Activated CD4-positive, alpha-beta T cell treated with anti-CD3 and anti-CD28 coated beads for 1 hour (primary cell): ENCODE results near the gene ZNF148.

Experiments
- DNase-seq: peaks from one replicate; pipeline ENCODE4 v3.0.0-alpha.2; 2020

ZNF148 gene

GRCh38 chr3:125213364-125213755 lies 161.8 kb downstream of the ZNF148 start:
- no peak for DNase-seq

- no peak for DNase-seq
These were observed 162.4 kb downstream of the ZNF148 start, which contains the start of gene SLC12A8 for GRCh38 chr3:125212509-125213363. SLC12A8 (minus strand) TSS chr3:125212748; CDS start chr3:125211349, 1,399 bp downstream.

- no peak for DNase-seq
These were observed 163.0 kb downstream of the ZNF148 start for GRCh38 chr3:125212091-125212508.

GRCh38 chr3:125211523-125212090 lies 163.5 kb downstream of the ZNF148 start:
- no peak for DNase-seq

- DNase-seq: no peak
These were observed 167.1 kb downstream of the ZNF148 start for GRCh38 chr3:125207949-125208568.

GRCh38 chr3:125207507-125207906 lies 167.6 kb downstream of the ZNF148 start:
- DNase-seq: no peak

- no peak for DNase-seq
These were observed 168.2 kb downstream of the ZNF148 start for GRCh38 chr3:125206934-125207333.

GRCh38 chr3:125203731-125204130 lies 171.4 kb downstream of the ZNF148 start:
- DNase-seq: no peak

GRCh38 chr3:125202197-125202596 lies 172.9 kb downstream of the ZNF148 start:
- DNase-seq: no peak

GRCh38 chr3:125200731-125201139 lies 174.4 kb downstream of the ZNF148 start:
- no peak for DNase-seq

- no peak for DNase-seq
These were observed 180.1 kb downstream of the ZNF148 start for GRCh38 chr3:125194849-125195601.

GRCh38 chr3:125194061-125194848 lies 180.9 kb downstream of the ZNF148 start:
- DNase-seq: no peak

GRCh38 chr3:125192190-125193035 lies 182.7 kb downstream of the ZNF148 start:
- no peak for DNase-seq

GRCh38 chr3:125191730-125192129 lies 183.4 kb downstream of the ZNF148 start:
- no peak for DNase-seq

GRCh38 chr3:125191256-125191655 lies 183.9 kb downstream of the ZNF148 start:
- no peak for DNase-seq

GRCh38 chr3:125190786-125191185 lies 184.3 kb downstream of the ZNF148 start:
- no peak for DNase-seq

GRCh38 chr3:125189378-125190165 lies 185.6 kb downstream of the ZNF148 start:
- DNase-seq: no peak

GRCh38 chr3:125188955-125189354 lies 186.2 kb downstream of the ZNF148 start:
- no peak for DNase-seq

- DNase-seq: no peak
These were observed 187.6 kb downstream of the ZNF148 start for GRCh38 chr3:125187599-125187910.

GRCh38 chr3:125186800-125187598 lies 188.1 kb downstream of the ZNF148 start:
- no peak for DNase-seq
